ENCODE measurements around the gene FFAR1. TPM values are rescaled to one million over a fixed set of nuclear protein-coding genes. Genes with fewer than 3 reads are reported as not detected.
"Not testable (repeated sequence)": the region's sequence is repeated elsewhere in the genome, so short reads cannot be mapped to it uniquely, and the experiment has no call there.

Gene FFAR1
- total RNA-seq, 2 donors from 2014 or later = not detected

DNA sequence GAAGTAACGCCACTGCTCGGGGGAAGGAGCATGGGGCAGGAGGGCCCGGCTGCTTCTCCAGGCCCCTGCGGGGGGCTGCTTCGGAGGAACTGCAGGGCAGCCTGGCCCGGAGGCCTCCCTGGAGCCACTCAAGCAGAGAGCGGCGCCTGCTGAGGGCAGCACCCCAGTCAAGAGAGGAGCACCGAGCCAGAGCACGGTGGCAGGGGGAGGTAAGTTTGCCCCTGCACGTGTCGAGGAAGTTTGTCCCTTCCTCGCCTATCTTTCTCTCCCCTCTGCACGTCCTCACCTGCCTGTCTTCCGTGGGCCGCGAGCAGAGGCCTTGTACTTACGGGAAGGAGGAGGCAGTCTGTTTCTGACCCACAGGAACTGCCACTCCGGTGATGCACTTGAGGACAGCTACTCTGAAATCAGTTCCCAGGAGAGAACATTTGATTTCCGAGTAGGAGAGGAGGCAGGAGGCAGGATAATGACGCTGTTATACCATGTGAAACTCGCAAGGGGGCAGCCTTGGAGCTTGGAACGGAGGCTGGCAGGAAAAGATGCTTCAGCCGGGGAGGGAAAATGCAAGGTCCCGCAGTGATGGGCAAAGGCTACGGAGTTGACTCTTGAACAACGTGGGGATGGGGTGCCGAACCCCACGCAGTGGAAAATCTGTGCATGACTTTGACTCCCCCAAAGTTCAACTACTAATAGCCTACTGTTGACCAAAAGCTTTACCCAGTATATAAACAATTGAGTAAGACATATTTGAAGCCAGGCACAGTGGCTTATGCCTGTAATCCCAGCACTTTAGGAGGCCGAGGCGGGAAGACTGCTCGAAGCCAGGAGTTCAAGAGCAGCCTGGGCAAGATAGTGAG is 5.0 kb downstream of the FFAR1 start:
- no peaks in the 10 kb centered on the region for H3K36me3 ChIP-seq
- no peak overlapping the region for H3K27ac ChIP-seq
- DNase-seq (ENCODE audit: low spot score) (no peak), ATAC-seq (ENCODE audit: insufficient number of reproducible peaks, low FRiP score, low read depth) (no peak)
- no peaks in the 10 kb centered on the region for H3K9me3 ChIP-seq
- H3K4me3 ChIP-seq = no peak overlapping the region
- no peaks in the 10 kb centered on the region for H3K27me3 ChIP-seq (replicated peaks; ENCODE audit: insufficient read depth)
- H3K4me1 ChIP-seq (ENCODE audit: control insufficient read depth in 1 of 2, low read depth in 2 of 2) = no peaks in the 10 kb centered on the region
- peak; percentile 30 for TF ChIP-seq CTCF (IDR thresholded peaks at IDR 0.05)

GRCh38 chr19:35353635-35354034 is 5.9 kb downstream of the FFAR1 start:
- no peaks in the 10 kb centered on the region for H3K9me3 ChIP-seq
- H3K27me3 ChIP-seq (replicated peaks; ENCODE audit: insufficient read depth) = no peaks in the 10 kb centered on the region
- H3K4me1 ChIP-seq (ENCODE audit: control insufficient read depth in 1 of 2, low read depth in 2 of 2) = no peaks in the 10 kb centered on the region
- TF ChIP-seq CTCF (IDR thresholded peaks at IDR 0.05) = no peak
- no peak overlapping the region for H3K27ac ChIP-seq
- DNase-seq (ENCODE audit: low spot score) = no peak
- ATAC-seq (ENCODE audit: insufficient number of reproducible peaks, low FRiP score, low read depth) = no peak
- H3K4me3 ChIP-seq = no peak overlapping the region
- H3K36me3 ChIP-seq = no peaks in the 10 kb centered on the region

DNA sequence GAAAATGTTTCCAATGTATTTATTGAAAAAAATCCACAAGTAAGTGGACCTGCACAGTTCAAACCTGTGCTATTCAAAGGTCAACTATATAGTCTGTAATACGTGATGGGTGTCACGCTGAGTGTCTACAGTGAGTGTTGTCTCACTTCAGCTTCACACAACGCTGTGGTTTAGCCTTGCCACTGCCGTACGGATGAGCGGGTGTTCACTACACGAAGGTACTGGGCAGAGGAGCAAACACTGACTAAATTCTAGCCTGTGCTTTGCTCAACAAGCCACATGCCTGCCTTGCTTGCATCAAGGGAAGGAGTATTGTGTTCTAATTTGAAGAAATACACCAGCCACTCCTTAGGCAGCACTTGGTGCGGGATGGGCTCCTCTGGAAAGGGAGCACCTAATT is 7.2 kb downstream of the FFAR1 start:
- H3K9me3 ChIP-seq = no peaks in the 10 kb centered on the region
- DNase-seq (ENCODE audit: low spot score) (no peak), ATAC-seq (ENCODE audit: insufficient number of reproducible peaks, low FRiP score, low read depth) (no peak)
- H3K4me3 ChIP-seq = no peak overlapping the region
- H3K4me1 ChIP-seq (ENCODE audit: control insufficient read depth in 1 of 2, low read depth in 2 of 2) = no peaks in the 10 kb centered on the region
- no peak for TF ChIP-seq CTCF (IDR thresholded peaks at IDR 0.05)
- H3K36me3 ChIP-seq = no peaks in the 10 kb centered on the region
- no peaks in the 10 kb centered on the region for H3K27me3 ChIP-seq (replicated peaks; ENCODE audit: insufficient read depth)
- H3K27ac ChIP-seq = no peak overlapping the region

- DNase-seq (ENCODE audit: low spot score) (no peak), ATAC-seq (ENCODE audit: insufficient number of reproducible peaks, low FRiP score, low read depth) (no peak)
- Histone ChIP-seq H3K4me3 (no peak overlapping the region), H3K9me3 (no peaks in the 10 kb centered on the region), H3K4me1 (ENCODE audit: control insufficient read depth in 1 of 2, low read depth in 2 of 2) (no peaks in the 10 kb centered on the region), H3K27ac (no peak overlapping the region), H3K27me3 (replicated peaks; ENCODE audit: insufficient read depth) (no peaks in the 10 kb centered on the region), H3K36me3 (no peaks in the 10 kb centered on the region)
- TF ChIP-seq CTCF (IDR thresholded peaks at IDR 0.05) = no peak
Observed at GRCh38 chr19:35355791-35356460, 8.2 kb downstream of the FFAR1 start.

DNA sequence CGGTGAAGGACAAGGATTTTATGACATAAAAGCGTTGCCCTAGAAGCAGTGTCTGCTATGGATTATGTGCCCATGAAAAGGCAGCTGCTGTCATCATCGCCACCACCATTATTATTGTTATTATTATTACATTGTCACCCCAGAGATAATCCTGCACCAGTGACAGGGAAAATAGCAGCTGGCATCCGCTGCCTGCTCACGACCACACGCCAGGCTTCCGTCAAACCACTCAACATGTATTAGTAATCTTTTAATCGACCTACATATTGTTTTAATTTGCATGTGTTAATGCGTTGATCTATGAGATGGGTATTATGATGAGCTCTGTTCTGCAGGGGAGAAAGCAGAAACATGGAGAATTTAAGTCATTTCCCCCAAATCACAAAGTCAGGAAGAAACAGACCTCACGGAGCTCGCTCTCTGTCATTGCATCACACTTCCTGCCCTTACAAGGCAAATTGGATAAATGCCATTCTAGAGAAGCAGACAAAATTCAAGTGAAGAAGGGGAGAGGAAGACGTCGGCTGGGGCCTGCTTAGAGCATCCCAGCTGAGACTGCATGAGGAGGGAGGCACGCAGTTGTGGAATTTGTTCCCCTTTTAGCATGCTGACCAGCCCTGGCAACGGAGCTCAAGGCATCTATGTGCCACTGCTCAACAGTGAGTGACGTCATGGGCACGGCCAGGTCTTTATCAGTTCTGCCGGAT is 10.3 kb downstream of the FFAR1 start, which contains the start of gene FFAR3:
Gene FFAR3 (plus strand): TSS at position 594 of the 707 bp plus-strand sequence. CDS start 431 bp downstream, outside the sequence.
- Histone ChIP-seq H3K27ac (no peak within 1 kb of the TSS), H3K27me3 (replicated peaks; ENCODE audit: insufficient read depth) (no peaks in the 10 kb centered on the region), H3K4me1 (ENCODE audit: control insufficient read depth in 1 of 2, low read depth in 2 of 2) (no peaks in the 10 kb centered on the region), H3K36me3 (no peaks in the 10 kb centered on the region), H3K4me3 (no peak within 1 kb of the TSS), H3K9me3 (no peaks in the 10 kb centered on the region)
- ATAC-seq (ENCODE audit: insufficient number of reproducible peaks, low FRiP score, low read depth) (no peak), DNase-seq (ENCODE audit: low spot score) (no peak)
- no peak for TF ChIP-seq CTCF (IDR thresholded peaks at IDR 0.05)

DNA sequence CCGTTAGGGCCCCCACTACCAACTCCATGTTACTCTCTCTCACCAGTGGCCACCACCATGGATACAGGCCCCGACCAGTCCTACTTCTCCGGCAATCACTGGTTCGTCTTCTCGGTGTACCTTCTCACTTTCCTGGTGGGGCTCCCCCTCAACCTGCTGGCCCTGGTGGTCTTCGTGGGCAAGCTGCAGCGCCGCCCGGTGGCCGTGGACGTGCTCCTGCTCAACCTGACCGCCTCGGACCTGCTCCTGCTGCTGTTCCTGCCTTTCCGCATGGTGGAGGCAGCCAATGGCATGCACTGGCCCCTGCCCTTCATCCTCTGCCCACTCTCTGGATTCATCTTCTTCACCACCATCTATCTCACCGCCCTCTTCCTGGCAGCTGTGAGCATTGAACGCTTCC is 11.1 kb downstream of the FFAR1 start:
- not testable (repeated sequence) for H3K4me1 ChIP-seq (ENCODE audit: control insufficient read depth in 1 of 2, low read depth in 2 of 2); H3K27ac ChIP-seq; DNase-seq (ENCODE audit: low spot score); H3K27me3 ChIP-seq (replicated peaks; ENCODE audit: insufficient read depth); H3K9me3 ChIP-seq; H3K4me3 ChIP-seq; H3K36me3 ChIP-seq; ATAC-seq (ENCODE audit: insufficient number of reproducible peaks, low FRiP score, low read depth)

GRCh38 chr19:35359395-35359794 is 11.7 kb downstream of the FFAR1 start:
- not testable (repeated sequence) for H3K36me3 ChIP-seq

More at GRCh38 chr19:35359395-35359794, 11.7 kb downstream of the FFAR1 start:
- not testable (repeated sequence) for H3K4me1 ChIP-seq (ENCODE audit: control insufficient read depth in 1 of 2, low read depth in 2 of 2); H3K4me3 ChIP-seq; H3K9me3 ChIP-seq; DNase-seq (ENCODE audit: low spot score); ATAC-seq (ENCODE audit: insufficient number of reproducible peaks, low FRiP score, low read depth); H3K27me3 ChIP-seq (replicated peaks; ENCODE audit: insufficient read depth); H3K27ac ChIP-seq

All from thoracic aorta (tissue), 2 donors.